Left colon (tissue), 2 donors: ENCODE data around the gene ARHGEF26. TPM values are rescaled to one million over a fixed set of nuclear protein-coding genes. Genes with fewer than 3 reads are reported as not detected.
A peak's percentile ranks its signal among the peaks of the same experiment; 100 is the strongest.
"Not testable (repeated sequence)": the region's sequence is repeated elsewhere in the genome, so short reads cannot be mapped to it uniquely, and the experiment has no call there.

Experiments
- ATAC-seq: fragments of 200-7000 bp; cut with Tn5 transposase; one replicate; pipeline ENCODE4 v1.9.1; 2020; ENCODE audit warnings: mild to moderate bottlenecking, moderate library complexity
- DNase-seq, 2 donors: peaks; one replicate each; pipeline ENCODE4 v3.0.0-alpha.2; 2020
- intact Hi-C, 2 donors: fragments of 100-400 bp; cut with DNase I in 1 of 2; cut with micrococcal nuclease in 1 of 2; formaldehyde crosslinking; loops; one replicate each; pipeline versions ENCODE4 v1.11.2 to v1.14.0; 2022; cut with DNase I, micrococcal nuclease
- long read RNA-seq: library from polyadenylated mRNA; unstranded; transcript quantifications from one replicate; pipeline ENCODE4 v2.0.0, GENCODE V29; 2021
- total RNA-seq, 2 donors: library from RNA; stranded (reverse); fragmentation: NEBNext Ultra II Directional; extraction: Animal tissue kit (Norgen Biotek cat#: 25700); gene quantifications; one replicate each; pipeline ENCODE4 v1.2.1, GENCODE V29; 2021
- donor health status: DM: no; HTN: no; CAD: no.
- donor health status: DM: yes; HTN: yes; CAD: no.

Gene ARHGEF26
- total RNA-seq: 1 to 10 TPM; 3.3 to 9.1 TPM
- long read RNA-seq, partial matches to known transcripts: 2 of 4 reads
- long read RNA-seq, other reads (novel, unspliced or antisense): 1 of 4 reads

GRCh38 chr3:154120961-154121700 lies at the start of gene ARHGEF26:
Gene ARHGEF26 (plus strand): TSS chr3:154121390. CDS start chr3:154121993, 603 bp downstream.
- ATAC-seq (peak; percentile 96), DNase-seq (peak; percentile 89 to 92)
- intact Hi-C loops: no loop called here

GRCh38 chr3:154074966-154075365 lies 46.2 kb upstream of the ARHGEF26 start:
- intact Hi-C loops: no loop called here
- DNase-seq: no peak
- no peak for ATAC-seq

- intact Hi-C loops: no loop called here
- ATAC-seq: no peak
- DNase-seq: no peak
These were observed 42.5 kb upstream of the ARHGEF26 start for GRCh38 chr3:154078672-154079071.

- no peak for DNase-seq
- no peak for ATAC-seq
- intact Hi-C loops: no loop called here
These were observed 39.9 kb upstream of the ARHGEF26 start for GRCh38 chr3:154081305-154081704.

- ATAC-seq (no peak), DNase-seq (no peak)
- intact Hi-C loops: no loop called here
These were observed 36.1 kb upstream of the ARHGEF26 start for GRCh38 chr3:154085071-154085470.

- intact Hi-C loops: no loop called here
- DNase-seq (no peak), ATAC-seq (no peak)
These were observed 35.4 kb upstream of the ARHGEF26 start for GRCh38 chr3:154085799-154086198.

- intact Hi-C loops: no loop called here
- DNase-seq (no peak), ATAC-seq (no peak)
These were observed 34.9 kb upstream of the ARHGEF26 start for GRCh38 chr3:154086286-154086685.

GRCh38 chr3:154087756-154088480 lies 33.3 kb upstream of the ARHGEF26 start:
- DNase-seq, intact Hi-C loops, ATAC-seq: not testable (repeated sequence)

- peak; percentile 48 for ATAC-seq
- intact Hi-C loops: no loop called here
- no peak for DNase-seq
These were observed 31.5 kb upstream of the ARHGEF26 start for GRCh38 chr3:154089421-154090420.

GRCh38 chr3:154094051-154094450 lies 27.1 kb upstream of the ARHGEF26 start:
- no peak for ATAC-seq
- DNase-seq: no peak
- intact Hi-C loops: no loop called here

GRCh38 chr3:154095832-154096421 lies 25.3 kb upstream of the ARHGEF26 start:
- DNase-seq: no peak
- intact Hi-C loops: loop anchor here in 1 of 2 donors (5.0 kb wide), 1 partner anchor 151 kb away; no protein-coding TSS in a partner anchor
- ATAC-seq: peak; percentile 60

GRCh38 chr3:154098376-154098775 lies 22.8 kb upstream of the ARHGEF26 start:
- DNase-seq (no peak), ATAC-seq (no peak)
- intact Hi-C loops: loop anchor here in 1 of 2 donors (5.0 kb wide), 1 partner anchor 149 kb away; no protein-coding TSS in a partner anchor

- ATAC-seq (no peak), DNase-seq (no peak)
- intact Hi-C loops: no loop called here
These were observed 20.6 kb upstream of the ARHGEF26 start for GRCh38 chr3:154100556-154100955.

- ATAC-seq (no peak), DNase-seq (no peak)
- intact Hi-C loops: no loop called here
These were observed 19.9 kb upstream of the ARHGEF26 start for GRCh38 chr3:154101250-154101649.

GRCh38 chr3:154102225-154102624 lies 19.0 kb upstream of the ARHGEF26 start:
- no peak for ATAC-seq
- DNase-seq: no peak
- intact Hi-C loops: no loop called here

- ATAC-seq (peak; percentile 35), DNase-seq (no peak)
- intact Hi-C loops: no loop called here
These were observed 15.8 kb upstream of the ARHGEF26 start for GRCh38 chr3:154105218-154105975.

- DNase-seq (no peak), ATAC-seq (no peak)
- intact Hi-C loops: no loop called here
These were observed 9.7 kb upstream of the ARHGEF26 start for GRCh38 chr3:154111365-154111935.
